Measurements from ENCODE around the gene TRIM67.

TRIM67 gene

DNA sequence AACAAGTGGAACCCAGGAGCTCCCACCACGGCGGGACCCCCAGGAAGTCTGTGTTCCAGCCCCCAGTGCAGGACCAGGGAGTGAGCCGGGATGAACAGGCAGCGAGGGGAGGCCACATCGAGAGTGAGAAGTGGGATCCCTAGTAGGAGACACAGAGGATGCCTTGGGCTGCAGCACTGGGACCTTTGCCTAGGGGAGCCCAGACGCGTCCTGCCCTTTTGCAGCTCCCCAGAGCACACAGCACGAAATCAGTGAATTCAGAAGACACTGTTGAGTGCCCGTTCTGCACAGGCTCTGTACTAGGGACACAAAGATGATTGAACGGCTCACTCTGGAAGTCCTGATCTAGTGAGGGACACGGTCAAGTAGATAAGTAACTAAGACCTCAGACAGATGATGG lies 23.5 kb downstream of the TRIM67 start:
- no peak for DNase-seq

DNA sequence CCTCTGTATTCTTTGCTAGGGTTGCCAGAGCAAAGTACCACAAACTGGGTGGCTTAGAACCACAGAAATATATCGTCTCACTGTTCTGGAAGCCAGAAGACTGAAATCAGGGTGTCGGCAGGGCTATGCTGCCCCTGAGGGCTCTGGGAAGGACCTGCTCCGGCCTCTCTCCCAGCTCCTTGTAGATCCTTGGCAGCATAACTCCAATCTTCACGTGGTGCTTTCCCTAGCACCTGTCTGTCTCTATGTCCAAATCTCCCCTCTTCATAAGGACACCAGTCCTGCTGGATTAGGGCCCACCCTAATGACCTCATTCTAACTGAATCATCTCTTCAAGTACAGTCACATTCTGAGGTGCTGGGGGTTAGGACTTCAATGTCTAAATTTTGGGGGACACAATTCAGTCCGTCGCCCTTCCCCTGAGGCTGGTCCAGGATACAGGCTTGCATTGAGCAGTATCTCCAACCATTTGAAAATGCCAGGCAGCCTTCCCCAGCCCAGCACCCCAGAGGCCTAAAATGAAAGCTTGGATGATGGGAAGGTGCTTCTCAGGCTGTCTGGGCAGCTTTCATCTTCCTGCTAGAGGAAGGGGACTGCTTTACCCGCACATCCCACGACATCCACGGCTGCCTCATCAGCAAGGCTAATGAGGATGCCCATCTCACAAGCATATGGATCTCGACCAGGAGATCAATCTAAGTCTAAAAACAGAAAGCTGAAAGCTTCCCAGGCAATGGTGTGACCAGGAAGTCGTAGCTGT lies 24.7 kb downstream of the TRIM67 start:
- no peak for DNase-seq

DNA sequence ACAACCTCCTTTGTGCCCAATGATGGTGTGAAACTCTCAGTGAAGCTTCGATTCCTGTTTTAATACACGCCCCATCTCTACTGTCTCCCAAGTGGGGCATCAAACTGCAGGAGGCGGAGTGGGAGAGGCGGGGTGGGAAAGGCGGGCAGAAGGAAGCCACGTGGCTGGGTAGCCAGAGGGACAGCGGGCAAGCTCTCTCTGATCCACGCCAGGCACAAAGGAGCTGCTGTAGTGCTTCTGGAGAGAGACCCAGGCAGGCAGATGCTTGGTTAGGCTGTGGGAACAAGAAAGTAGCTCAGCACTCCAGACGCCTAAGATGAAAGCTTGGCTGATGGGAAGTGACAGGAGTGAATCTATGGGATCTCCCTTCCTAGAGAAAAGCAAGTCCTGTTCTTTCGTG lies 25.7 kb downstream of the TRIM67 start:
- DNase-seq = no peak

DNA sequence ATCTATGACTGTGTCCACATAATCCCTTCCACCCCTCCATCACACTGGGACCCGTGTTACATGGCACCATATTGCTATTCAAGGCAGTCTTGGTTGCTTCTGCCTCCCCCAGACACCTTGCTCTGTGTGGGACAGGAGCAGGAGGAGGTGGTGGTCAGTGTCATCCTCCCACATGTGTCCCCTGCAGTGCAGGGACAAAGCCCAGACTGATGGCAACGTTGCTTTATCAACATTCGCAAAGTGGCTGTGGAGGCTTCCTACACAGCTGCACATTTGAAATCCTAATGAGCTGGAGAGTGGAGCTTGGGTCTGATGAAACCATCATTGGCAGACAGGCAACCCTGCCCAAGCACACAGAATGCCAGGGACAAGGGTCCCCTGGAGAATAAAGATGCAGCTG lies 26.2 kb downstream of the TRIM67 start:
- peak; percentile 86 for DNase-seq

DNA sequence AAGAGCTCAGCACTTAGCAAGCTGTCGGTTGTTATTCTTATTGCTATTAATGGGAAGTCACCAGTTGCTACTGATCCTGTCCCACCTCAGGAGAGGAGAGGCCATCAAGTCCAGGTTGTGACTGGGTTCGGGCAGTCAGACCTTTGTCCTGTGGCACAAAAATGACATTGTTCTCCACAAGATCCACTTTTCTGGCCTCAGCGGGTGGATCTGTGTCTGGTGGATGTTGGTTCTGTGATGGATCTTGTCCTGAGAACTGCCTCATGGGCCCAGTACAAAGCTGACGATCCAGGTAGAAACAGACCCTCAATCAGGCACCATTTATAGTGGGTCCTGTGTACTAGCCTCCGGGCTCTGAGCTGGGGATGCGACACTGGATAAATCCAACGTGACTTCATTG lies 26.9 kb downstream of the TRIM67 start:
- no peak for DNase-seq

DNA sequence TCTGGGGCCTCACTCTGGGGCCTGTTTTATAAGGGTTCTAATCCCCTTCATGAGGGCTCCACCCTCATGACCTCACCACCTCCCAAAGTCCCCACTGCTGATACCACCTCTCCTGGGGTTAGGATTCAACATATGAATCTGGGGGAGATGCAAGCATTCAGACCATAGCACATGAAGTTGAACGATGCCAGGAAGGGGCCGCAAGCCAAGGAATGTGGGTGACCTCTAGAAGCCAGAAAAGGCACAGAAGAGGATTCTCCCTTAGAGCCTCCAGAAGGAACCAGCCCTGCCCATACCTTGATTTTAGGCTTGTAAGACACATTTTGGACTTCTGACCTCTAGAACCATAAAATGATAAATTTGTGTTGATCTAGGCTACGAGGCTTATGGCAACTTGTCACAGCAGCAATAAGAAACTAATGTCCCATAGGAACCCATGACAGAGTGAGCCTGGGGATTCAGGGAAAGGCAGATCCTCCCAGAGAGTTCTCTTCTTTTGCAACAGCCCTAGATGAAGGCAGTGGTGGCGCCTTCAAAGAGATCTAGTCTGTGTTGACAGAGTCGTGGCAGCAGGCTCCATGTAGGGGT lies 27.9 kb downstream of the TRIM67 start:
- DNase-seq = no peak

DNA sequence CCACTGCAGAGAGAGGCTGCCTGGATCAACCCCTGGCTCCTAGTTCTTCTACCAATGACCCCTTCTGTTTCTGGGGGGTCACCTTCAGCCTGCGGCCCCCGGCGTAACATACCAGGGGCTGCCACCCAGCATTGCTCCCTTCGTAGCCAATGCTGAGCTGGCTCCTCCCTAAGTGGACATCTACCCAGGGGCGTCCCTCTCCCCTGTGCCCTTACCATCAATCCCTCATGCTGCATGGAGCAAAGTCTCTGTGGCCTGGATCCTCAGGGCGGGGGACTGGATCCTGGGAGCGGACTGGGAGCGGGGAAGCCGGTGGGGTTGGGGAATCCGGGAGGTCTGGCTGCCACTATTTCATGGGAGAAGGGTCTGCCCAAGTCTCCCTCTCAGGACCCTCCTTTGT lies 28.6 kb downstream of the TRIM67 start:
- no peak for DNase-seq

DNA sequence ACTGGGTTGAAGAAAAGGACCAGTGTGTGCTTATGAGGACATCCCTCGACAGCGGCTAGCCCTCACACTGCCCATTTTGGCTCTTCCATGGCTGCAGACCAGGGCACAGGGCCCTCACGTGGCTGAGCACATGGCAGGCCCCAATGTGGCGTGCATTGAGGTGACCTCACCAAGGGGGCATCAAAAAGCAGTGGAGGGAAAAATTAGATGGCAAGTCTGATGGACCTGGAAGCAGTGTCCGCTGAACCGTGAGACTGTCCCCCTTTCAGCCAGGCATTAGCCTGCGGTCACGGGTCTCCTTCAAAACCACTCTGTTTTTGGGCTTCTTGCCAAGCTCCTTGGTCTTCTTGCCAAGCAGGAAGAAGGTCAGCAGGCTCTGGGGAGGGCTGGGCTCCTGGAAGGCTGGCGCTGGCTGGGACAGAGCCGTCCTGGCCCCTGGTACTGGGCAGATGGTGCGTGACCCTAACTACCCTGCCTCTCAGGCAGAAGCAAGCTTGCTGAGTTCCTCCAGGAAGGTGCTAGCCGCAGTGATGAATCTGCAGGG lies 30.8 kb downstream of the TRIM67 start:
- DNase-seq = peak; percentile 78

DNA sequence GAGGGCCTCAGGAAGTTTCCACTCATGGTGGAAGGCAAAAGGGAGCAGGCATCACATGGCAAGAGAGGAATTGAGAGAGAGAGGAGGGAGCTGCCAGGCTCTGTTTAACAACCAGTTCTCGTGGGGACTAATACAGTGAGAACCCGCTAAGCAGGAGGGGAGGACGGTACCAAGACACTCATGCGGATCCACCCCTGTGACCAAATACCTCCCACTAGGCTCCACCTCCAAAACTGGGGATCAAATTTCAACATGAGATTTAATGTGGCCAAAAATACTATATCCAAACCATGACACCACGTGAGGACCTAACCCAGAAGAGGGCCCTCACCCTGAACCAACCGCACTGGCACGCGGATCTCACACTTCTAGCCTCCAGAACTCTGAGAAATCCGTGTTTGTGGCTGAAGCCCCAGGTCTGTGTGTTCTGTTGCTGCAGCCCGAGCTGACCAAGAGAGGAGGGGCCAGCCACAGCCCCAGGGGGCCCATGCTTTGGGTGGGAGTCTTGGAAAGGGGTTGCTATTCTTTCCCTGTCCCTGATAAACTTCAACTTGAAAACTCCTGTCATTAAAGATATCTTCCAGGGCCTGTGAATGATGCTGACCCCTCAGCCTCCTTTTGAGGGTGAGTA lies 32.0 kb downstream of the TRIM67 start:
- DNase-seq = no peak

DNA sequence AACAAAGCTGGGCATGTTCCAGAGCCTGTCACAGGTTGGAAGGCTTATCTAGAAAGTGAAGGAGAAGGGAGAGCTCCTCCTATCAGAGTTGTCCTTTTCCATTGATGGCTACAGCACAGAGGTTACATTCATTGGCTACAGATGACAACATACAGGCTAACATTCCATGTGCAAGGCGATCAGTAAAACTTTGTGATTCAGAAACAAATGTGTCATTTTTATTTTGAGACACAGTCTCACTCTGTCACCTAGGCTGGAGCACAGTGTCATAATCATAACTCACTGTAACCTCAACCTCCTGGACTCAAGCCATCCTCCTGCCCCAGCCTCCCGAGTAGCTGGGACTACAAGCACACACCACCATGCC lies 32.6 kb downstream of the TRIM67 start:
- DNase-seq = no peak

DNA sequence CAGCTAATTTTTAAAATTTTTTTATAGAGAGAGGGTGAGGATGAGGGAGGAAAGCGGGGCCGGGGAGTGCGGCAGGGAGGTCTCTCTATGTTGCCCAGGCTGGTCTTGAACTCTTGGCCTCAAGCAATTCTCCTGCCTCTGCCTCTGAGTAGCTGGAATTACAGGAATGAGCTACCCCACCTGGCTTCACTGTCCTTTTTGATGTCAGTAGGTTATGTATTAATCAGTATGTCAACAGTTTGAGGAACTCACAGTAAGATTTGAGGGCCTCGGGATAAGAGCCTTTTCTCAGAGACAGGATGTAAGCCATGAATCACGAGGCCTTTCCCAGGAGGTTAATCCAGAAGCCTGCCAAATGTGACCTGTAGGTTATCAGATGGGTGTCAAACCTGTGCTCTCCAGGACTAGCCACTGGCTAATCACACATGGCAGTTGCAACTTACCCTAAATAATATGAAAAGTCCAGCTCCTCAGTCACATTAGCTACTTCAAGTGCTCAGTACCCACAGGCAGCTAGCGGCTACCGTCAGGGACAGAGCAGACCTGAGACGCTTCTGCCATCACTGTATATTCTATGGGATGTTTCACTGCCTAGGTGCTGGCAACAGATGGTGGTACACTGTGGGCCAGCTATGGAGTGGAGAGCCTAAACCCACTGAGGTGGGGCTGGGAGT lies 33.1 kb downstream of the TRIM67 start:
- no peak for DNase-seq

DNA sequence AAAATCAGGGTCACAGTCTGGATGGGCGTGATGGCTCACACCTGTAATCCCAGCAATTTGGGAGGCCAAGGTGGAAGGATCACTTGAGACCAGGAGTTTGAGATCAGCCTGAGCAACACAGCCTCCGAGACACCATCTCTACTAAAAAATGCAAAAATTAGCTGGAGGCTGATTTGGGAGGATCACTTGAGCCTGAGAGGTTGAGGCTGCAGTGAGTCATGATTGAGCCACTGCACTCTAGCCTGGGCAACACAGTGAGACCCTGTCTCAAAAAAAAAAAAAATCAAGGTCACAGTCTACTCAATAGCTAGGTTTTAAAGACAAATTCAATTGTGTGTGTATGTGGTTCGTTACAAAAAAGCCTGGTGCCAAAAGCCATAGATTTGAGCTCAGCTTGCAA lies 34.4 kb downstream of the TRIM67 start:
- DNase-seq = no peak

DNA sequence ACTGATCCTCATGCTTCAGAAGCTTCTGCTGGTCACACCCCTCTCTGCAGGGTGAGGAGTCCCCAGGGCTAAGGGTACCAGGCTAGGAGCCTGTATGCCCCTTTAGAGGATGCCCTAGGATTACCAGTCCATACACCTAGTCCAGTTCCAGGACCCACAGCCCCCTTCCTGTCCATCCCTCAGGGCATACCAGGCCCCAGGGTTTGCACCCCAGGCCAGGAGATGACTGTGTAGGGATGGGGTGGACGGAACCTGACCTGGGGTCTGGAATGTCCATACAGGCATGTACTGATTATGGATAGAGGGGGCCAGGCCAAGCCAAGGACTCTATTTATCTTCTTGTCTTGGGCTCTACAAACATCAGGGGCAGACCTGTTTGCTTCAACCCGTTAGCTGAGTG lies 34.9 kb downstream of the TRIM67 start:
- DNase-seq = no peak

DNA sequence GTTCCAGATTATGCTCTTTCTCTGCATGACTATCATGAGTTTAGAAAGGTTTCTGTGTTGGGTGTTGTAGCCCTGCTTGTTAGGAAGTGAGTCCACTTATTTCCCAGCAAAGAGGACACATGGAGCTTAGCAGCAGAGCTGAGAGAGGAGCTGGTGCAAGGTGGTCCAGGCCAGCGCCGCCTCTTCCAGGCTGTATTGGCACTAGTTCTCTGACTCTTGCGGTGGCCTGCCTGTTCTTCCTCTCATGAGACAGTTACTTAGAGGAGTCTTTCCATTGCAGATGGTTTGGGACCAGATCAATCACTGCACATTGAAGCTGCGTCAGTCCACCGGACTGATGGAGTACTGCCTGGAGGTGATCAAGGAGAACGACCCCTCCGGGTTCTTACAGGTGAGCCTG lies 38.0 kb downstream of the TRIM67 start:
- DNase-seq = no peak

DNA sequence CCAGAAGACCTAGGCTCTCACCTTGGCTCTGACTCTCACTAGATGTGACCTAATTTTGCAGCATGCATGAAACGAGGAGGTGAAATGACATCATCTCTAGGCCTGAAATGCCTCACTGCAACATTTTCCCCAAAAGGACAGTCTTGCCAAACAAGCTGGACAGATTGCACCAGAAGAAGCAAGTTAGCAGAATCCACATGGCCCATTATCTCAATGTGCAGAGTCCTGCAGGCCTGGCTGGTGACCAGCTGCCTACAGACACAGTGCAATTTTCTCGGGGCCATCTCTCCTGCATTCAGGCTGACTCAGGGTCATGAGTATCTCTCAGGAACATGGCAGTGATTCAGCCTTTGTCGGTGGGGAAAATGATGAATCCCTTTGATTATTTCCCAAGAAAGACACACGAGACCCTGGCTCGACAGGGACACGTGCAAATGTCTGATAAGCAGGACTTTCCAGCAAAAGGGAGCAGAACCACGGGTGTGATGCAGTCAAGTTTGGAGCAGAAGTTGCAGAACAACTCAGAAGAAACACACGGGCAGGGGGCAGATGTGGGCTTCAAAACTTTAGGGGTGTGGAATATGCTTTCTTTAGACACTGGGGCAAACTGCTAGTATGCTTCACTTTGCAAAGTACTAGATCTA lies 38.7 kb downstream of the TRIM67 start:
- no peak for DNase-seq

DNA sequence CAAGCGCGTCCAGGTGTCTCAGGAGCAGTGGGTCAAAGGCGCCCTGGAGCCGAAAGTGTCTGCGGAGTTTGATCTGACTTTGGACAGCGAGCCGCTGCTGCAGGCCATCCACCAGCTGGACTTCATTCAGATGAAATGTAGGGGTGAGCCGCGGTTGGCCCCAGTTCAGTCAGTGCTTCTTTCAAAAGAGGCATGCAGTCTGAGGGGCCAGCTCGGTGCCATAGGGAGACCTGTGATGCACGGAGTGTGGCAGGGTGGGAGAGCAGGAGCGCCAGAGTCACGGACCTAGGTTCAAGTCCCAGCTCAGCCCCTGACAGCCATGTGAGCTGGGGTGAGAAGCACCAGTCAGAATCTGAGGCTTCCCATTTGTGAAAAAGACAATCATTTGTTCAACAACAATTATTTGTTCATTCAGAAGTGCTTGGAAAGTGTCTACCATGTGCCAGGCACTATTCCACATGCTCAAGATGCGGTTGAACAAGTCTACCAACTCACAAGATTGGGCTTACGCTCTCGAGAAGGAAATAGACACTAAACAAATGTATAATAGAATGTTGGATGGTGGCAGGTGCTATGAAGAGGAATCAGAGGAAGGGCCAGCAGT lies 39.6 kb downstream of the TRIM67 start:
- no peak for DNase-seq

DNA sequence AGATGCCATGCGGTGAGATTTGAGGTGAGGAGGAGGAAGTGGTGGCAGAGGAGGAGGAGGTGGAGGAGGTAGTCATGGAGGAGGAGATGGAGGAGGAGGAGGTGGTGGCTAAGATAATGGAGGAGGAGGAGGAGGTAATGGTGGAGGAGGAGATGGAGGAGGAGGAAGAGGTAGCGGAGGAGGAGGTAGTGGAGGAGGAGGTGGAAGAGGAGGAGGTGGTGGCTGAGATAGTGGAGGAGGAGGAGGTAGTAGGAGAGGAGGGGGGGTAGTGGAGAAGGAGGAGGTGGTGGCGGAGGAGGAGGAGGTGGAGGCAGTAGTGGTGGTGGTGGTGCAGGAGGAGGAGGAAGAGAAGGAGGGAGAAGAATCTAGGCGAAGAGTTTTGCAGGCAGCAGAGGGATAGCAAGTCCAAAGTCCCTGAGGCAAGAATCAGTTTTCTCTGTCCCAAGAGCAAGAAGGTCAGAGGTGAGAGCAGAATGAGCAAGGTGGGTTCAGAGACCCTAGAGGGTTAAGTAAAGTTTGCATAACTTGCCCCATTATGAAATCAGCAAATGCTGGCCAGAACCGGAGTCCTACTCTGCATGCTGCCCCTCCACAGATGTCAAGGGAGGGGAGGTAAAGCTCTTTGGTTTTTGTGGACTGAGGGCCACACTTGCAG lies 40.2 kb downstream of the TRIM67 start:
- DNase-seq = no peak

DNA sequence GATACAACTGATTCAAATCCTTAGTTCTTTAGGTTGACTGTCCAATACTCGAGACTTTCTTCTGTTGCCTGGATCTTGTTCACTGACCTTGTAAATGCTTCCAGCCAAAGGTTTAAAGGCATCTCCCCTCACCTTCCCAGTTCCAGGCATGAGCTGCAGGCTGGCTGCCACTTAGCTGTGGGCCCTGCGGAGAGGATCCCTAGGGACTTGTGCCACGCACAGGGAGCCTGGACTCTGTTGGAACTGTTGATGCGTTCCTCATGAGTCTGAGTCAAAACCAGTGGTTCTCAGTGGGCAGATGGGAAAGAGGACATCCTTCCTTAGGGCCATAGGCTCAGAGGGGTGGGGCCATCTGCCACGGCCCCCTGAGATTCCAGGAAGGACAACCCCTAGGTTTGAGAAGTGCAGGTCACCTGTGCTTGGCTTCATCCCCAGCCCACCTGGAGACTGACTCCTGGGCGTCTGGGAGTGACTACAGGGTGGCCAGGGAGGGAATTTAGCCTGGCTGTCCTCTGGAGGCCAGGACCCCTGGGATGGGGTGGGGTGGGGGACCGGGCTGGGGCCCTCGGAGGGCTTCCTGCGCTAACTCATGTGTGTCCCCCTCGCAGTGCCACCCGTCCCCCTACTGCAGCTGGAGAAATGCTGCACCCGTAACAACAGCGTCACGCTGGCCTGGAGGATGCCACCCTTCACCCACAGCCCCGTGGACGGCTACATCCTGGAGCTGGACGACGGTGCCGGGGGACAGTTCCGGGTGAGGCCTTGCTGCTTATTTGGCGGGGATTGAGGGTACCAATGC lies 41.6 kb downstream of the TRIM67 start:
- DNase-seq = no peak

DNA sequence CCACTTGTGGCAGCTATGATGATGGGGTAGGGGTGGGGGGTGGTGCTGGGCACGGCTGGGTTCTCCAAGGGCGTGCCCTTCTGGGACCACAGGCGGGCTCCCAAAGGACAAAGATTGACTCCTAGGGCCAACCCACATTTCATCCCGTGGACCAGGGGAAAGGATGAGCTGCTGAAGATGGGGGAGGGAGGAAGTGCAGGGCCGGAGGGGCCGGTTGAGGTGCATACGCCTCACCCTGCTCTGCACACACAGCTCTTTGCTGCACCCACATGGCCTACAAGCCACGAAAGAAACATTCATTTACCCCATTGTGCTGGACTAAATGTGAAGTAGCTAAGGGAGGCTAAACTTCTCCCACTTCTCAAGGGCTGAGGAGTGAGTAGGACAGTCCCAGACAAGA lies 45.0 kb downstream of the TRIM67 start:
- no peak for DNase-seq

DNA sequence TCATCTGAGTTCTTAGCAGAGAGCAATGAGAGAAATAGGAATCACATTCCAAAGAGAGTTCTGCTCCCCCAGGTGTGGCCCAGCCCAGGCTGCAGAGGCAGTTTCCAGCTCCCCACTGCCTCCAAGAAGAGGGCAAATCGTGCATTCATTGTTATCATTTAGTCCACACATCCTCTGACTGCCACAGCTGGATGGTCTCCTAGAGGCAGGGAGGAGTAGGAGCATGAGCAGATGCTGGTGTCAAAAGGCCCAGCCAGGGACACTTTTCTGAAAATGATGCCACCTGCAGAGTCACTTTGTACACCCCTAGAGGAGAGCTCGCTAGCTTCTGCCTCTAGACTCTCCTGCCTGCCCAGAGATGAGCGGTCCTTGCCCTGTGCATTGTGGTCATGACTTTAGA lies 45.6 kb downstream of the TRIM67 start:
- DNase-seq = no peak

DNA sequence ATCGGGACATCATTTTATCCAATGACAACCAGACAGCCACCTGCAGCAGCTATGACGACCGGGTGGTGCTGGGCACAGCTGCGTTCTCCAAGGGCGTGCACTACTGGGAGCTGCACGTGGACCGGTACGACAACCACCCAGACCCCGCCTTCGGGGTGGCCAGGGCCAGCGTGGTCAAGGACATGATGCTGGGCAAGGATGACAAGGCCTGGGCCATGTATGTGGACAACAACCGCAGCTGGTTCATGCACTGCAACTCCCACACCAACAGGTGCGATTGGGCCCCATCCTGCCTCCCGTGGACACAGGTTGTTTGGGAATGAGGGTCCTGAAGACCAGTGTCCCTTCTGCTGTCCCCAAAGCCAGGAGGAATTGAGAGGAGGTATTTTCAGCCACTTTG lies 47.1 kb downstream of the TRIM67 start:
- no peak for DNase-seq

Data from retina (tissue), 1 donor.